Thymus (tissue), 11 donors: ENCODE data around the gene CCDC126. TPM values are rescaled to one million over a fixed set of nuclear protein-coding genes. Genes with fewer than 3 reads are reported as not detected.

ENCODE experiments used
- DNase-seq, 9 donors: peaks; one replicate each; pipeline ENCODE4 v3.0.0-alpha.2; 2013; ENCODE audit warnings: low spot score in 9 of 9, low read depth in 6 of 9, missing footprints in 1 of 9
- H3K27ac ChIP-seq, 2 donors: one replicate each; pipeline ENCODE4 v1.5.1; 2013; ENCODE audit warnings: control low read depth in 1 of 2, low read depth in 1 of 2, low read length in 1 of 2, mild to moderate bottlenecking in 1 of 2, moderate library complexity in 1 of 2
- H3K27me3 ChIP-seq, 2 donors: one replicate each; pipeline ENCODE4 v1.5.1; 2013; ENCODE audit warnings: low read length in 1 of 2; ENCODE audit not compliant: control insufficient read depth in 2 of 2, insufficient read depth in 1 of 2
- H3K36me3 ChIP-seq, 2 donors: one replicate each; pipeline ENCODE4 v1.5.1; 2013; ENCODE audit warnings: low read length in 1 of 2, mild to moderate bottlenecking in 1 of 2, moderate library complexity in 1 of 2; ENCODE audit not compliant: control insufficient read depth in 2 of 2, insufficient read depth in 2 of 2
- H3K4me1 ChIP-seq, 2 donors: one replicate each; pipeline ENCODE4 v1.5.1; 2013; ENCODE audit warnings: low read length in 2 of 2; ENCODE audit not compliant: control insufficient read depth in 2 of 2, insufficient read depth in 2 of 2
- H3K4me3 ChIP-seq, 2 donors: one replicate each; pipeline ENCODE4 v1.5.1; 2013; ENCODE audit warnings: low read length in 2 of 2, control low read depth in 1 of 2, mild to moderate bottlenecking in 1 of 2
- H3K9me3 ChIP-seq, 2 donors: one replicate each; pipeline ENCODE4 v1.5.1; 2013; ENCODE audit warnings: low read length in 1 of 2, mild to moderate bottlenecking in 1 of 2; ENCODE audit not compliant: control insufficient read depth in 2 of 2, insufficient read depth in 1 of 2
- WGBS: extraction: QIAGEN DNeasy Blood & Tissue Kit; methylation state at CpG from one replicate; pipeline ENCODE4 v1.1.7; 2013; 5-methylcytosine and 5-hydroxymethylcytosine counted together
- polyA plus RNA-seq: library from polyadenylated mRNA; stranded (reverse); fragments of 200-250 nt; gene quantifications from one replicate; pipeline ENCODE4 v1.2.3, GENCODE V29; 2013
- total RNA-seq: library from RNA; stranded (reverse); fragments of 120-200 nt; gene quantifications from one replicate; pipeline ENCODE4 v1.2.4, GENCODE V29; 2013
- donor health status: healthy.

The CCDC126 gene
- total and polyA plus RNA-seq, 2 donors = 8.3 to 18.4 TPM

- H3K9me3 ChIP-seq = no peaks in the 10 kb centered on the region
- WGBS = 91% methylated on average over 1 of the region's 1 CpG
These were observed 3.5 kb upstream of the CCDC126 start for GRCh38 chr7:23593706-23594105.

GRCh38 chr7:23594879-23595604, 2.1 kb upstream of the CCDC126 start:
- Histone ChIP-seq H3K9me3 (no peaks in the 10 kb centered on the region), H3K27ac (no peak overlapping the region), H3K27me3 (peaks cover 2 to 16% of the 10 kb centered on the region in 2 donors), H3K4me3 (no peak overlapping the region), H3K4me1 (peaks cover 2 to 6% of the 10 kb centered on the region in 2 donors), H3K36me3 (no peaks in the 10 kb centered on the region)
- DNase-seq = peak in 1 of 9 donors; percentile 32

More at GRCh38 chr7:23593706-23594105, 3.5 kb upstream of the CCDC126 start:
- Histone ChIP-seq H3K27me3 (peaks cover 2 to 16% of the 10 kb centered on the region in 2 donors), H3K4me1 (peaks cover 2 to 6% of the 10 kb centered on the region in 2 donors), H3K27ac (no peak overlapping the region), H3K4me3 (no peak overlapping the region), H3K36me3 (no peaks in the 10 kb centered on the region)
- DNase-seq = no peak

GRCh38 chr7:23598296-23598695, 1.1 kb downstream of the CCDC126 start:
- Histone ChIP-seq H3K4me3 (peak overlapping the region in 1 of 2 donors; percentile 77), H3K9me3 (no peaks in the 10 kb centered on the region), H3K36me3 (no peaks in the 10 kb centered on the region), H3K27ac (no peak overlapping the region), H3K4me1 (peaks cover 2 to 6% of the 10 kb centered on the region in 2 donors), H3K27me3 (peaks cover 2 to 16% of the 10 kb centered on the region in 2 donors)
- DNase-seq = no peak
- 83% methylated on average over 4 of the region's 4 CpGs for WGBS

- Histone ChIP-seq H3K4me3 (no peak overlapping the region), H3K27ac (no peak overlapping the region), H3K4me1 (peaks cover 2 to 6% of the 10 kb centered on the region in 2 donors), H3K36me3 (no peaks in the 10 kb centered on the region), H3K27me3 (peaks cover 2 to 16% of the 10 kb centered on the region in 2 donors), H3K9me3 (no peaks in the 10 kb centered on the region)
- DNase-seq = no peak
- WGBS = 92% methylated on average over 4 of the region's 4 CpGs
These were observed 3.1 kb downstream of the CCDC126 start for GRCh38 chr7:23600236-23600635.

GRCh38 chr7:23603632-23604295, 6.6 kb downstream of the CCDC126 start:
- no peaks in the 10 kb centered on the region for H3K27me3 ChIP-seq
- no peaks in the 10 kb centered on the region for H3K36me3 ChIP-seq
- WGBS = 95% methylated on average over 4 of the region's 4 CpGs
- no peak overlapping the region for H3K4me3 ChIP-seq
- H3K9me3 ChIP-seq = no peaks in the 10 kb centered on the region
- no peak for DNase-seq
- H3K4me1 ChIP-seq = no peaks in the 10 kb centered on the region
- no peak overlapping the region for H3K27ac ChIP-seq

- H3K36me3 ChIP-seq = no peaks in the 10 kb centered on the region
- H3K9me3 ChIP-seq = no peaks in the 10 kb centered on the region
- DNase-seq = no peak
- no peak overlapping the region for H3K27ac ChIP-seq
- H3K4me3 ChIP-seq = no peak overlapping the region
- no peaks in the 10 kb centered on the region for H3K27me3 ChIP-seq
- no peaks in the 10 kb centered on the region for H3K4me1 ChIP-seq
These were observed 7.1 kb downstream of the CCDC126 start for GRCh38 chr7:23604296-23604640.

GRCh38 chr7:23607130-23607529, 9.9 kb downstream of the CCDC126 start:
- Histone ChIP-seq H3K9me3 (no peaks in the 10 kb centered on the region), H3K4me3 (no peak overlapping the region), H3K4me1 (no peaks in the 10 kb centered on the region), H3K27me3 (no peaks in the 10 kb centered on the region), H3K27ac (no peak overlapping the region), H3K36me3 (peaks cover 0 to 3% of the 10 kb centered on the region in 2 donors)
- no peak for DNase-seq

- Histone ChIP-seq H3K27ac (no peak overlapping the region), H3K4me3 (no peak overlapping the region), H3K27me3 (no peaks in the 10 kb centered on the region), H3K9me3 (no peaks in the 10 kb centered on the region), H3K36me3 (peaks cover 0 to 3% of the 10 kb centered on the region in 2 donors), H3K4me1 (no peaks in the 10 kb centered on the region)
- no peak for DNase-seq
- 97% methylated on average over 8 of the region's 8 CpGs for WGBS
These were observed 10.7 kb downstream of the CCDC126 start for GRCh38 chr7:23607866-23608265.

- no peaks in the 10 kb centered on the region for H3K27me3 ChIP-seq
- no peak for DNase-seq
- peaks cover 2 to 3% of the 10 kb centered on the region in 2 donors for H3K36me3 ChIP-seq
- H3K9me3 ChIP-seq = peaks cover 0 to 3% of the 10 kb centered on the region in 2 donors
- H3K4me3 ChIP-seq = no peak overlapping the region
- no peak overlapping the region for H3K27ac ChIP-seq
- no peaks in the 10 kb centered on the region for H3K4me1 ChIP-seq
These were observed 18.1 kb downstream of the CCDC126 start for GRCh38 chr7:23615331-23615730.
